NCI-H2196 treated with DMSO at 0.1 percent for 48 hours (cell line): Measurements from ENCODE around the gene EME2.

ENCODE experiments used
- DNase-seq: peaks from one replicate; lab custom pipeline; 2025; ENCODE audit not compliant: unreplicated experiment; lab: John Stamatoyannopoulos, UW

Gene EME2

GRCh38 chr16:1817716-1818115 lies 45.1 kb downstream of the EME2 start:
- no peak for DNase-seq

- DNase-seq: no peak
Observed at GRCh38 chr16:1818204-1818872, 45.7 kb downstream of the EME2 start.

GRCh38 chr16:1818873-1819525 lies 46.4 kb downstream of the EME2 start:
- DNase-seq: no peak

- no peak for DNase-seq
Observed at GRCh38 chr16:1819611-1820010, 47.0 kb downstream of the EME2 start.

GRCh38 chr16:1820096-1820945 lies 47.7 kb downstream of the EME2 start:
- DNase-seq: no peak

DNA sequence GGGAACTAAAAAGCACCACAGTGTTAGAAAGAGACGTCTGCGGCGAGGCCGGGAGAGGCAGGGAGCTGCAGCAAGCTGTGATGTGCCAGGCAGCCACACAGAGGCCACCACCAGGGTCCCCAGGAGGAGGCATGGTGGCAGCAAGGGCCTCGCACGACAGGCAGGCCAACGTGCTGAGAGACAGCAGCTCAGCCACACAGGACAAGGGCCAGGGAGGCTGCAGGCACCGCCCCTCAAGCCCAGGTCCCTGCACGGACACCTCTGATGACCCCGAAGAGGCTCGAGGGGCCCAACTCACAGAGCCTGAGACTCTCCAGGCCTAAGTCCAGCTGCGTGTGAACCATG lies 48.3 kb downstream of the EME2 start:
- DNase-seq: no peak

GRCh38 chr16:1821861-1822611 lies 49.4 kb downstream of the EME2 start:
- no peak for DNase-seq

DNA sequence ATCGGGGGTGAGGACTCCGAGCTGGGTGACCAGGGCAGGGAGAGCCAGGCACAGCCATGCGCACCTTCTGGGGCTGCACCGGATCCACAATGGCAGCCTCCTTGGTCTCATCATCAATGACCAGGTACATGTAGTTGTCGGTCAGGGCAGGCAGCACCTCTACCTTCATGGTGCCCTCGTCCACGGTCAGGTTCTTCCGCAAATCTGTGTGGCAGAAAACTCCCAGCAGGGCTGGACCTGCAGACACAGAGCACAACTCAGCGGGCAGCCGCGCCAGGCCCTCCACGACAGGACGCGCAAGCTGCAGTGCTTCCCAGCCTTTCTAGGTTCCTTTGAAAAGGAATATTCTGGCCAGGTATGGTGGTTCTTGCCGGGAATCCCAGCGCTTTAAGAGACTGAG lies 50.2 kb downstream of the EME2 start:
- no peak for DNase-seq

DNA sequence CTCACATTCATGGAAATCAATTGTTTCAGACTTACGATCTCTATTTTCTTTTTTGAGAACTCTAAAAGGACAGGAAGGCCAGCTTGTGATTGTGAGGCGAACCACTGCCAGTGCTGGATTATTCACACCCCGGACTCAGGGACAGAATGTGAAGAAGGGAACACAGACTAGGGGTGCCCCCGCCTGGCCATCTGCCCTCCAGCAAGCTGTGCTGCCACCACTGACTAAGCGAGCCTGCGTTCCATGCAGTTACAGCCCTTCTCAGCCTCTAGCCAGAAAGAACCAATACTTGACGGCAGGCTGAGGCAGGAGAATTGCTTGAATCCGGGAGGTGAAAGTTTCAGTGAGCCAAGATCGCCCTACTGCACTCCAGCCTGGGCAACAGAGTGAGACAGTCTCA lies 51.2 kb downstream of the EME2 start:
- no peak for DNase-seq

DNA sequence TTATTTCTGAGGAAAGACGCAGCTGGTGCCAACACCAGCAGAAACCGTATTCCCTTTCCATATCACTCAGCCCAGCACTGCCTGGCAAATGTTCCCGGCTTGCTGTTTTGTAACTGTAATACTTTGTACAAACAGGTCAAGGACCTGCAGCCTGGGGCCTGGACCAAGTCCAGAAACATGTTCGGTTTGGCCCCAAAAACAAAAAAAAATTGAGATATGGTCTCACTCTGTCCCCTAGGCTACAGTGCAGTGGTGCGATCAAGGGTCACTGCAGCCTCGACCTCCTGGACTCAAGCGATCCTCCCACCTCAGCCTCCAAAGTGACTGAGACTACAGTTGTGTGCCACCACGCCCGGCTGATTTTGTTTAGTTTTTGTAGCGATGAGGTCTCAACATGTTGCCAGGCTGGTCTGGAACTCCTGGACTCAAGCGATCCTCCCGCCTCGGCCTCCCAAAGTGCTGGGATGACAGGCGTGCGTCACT lies 52.8 kb downstream of the EME2 start:
- no peak for DNase-seq
